GM06990 (cell line): ENCODE results near the gene NPHP3.

Experiments used
- DNase-seq: peaks from one replicate; pipeline ENCODE4 v3.0.0-alpha.2; 2011; ENCODE audit not compliant: insufficient read length; ENCODE audit errors: extremely low read depth
- H3K27me3 ChIP-seq: replicated peaks from 2 replicates; pipeline ENCODE4 v1.6.0; 2011; ENCODE audit warnings: low read length; ENCODE audit not compliant: control insufficient read depth, insufficient read depth
- H3K36me3 ChIP-seq: 2 replicates; pipeline ENCODE4 v1.5.1; 2011; ENCODE audit warnings: low read length; ENCODE audit not compliant: control insufficient read depth, insufficient read depth
- H3K4me3 ChIP-seq: replicated peaks from 2 replicates; pipeline ENCODE4 v1.5.1; 2011; ENCODE audit warnings: low read depth, mild to moderate bottlenecking, control low read depth, low read length
- TF ChIP-seq, protein P1 (sequence below): IDR thresholded peaks from 2 replicates; pipeline ENCODE4 v1.5.1; 2011; ENCODE audit warnings: low read length, control low read depth, mild to moderate bottlenecking, inconsistent platforms; ENCODE audit not compliant: insufficient read depth, poor library complexity, severe bottlenecking

The NPHP3 gene

GRCh38 chr3:132703733-132704132 lies 18.5 kb downstream of the NPHP3 start:
- H3K27me3 ChIP-seq: no peaks in the 10 kb centered on the region
- no peak for DNase-seq
- H3K36me3 ChIP-seq: peaks cover 4% of the 10 kb centered on the region
- H3K4me3 ChIP-seq: no peak overlapping the region
- TF ChIP-seq, protein P1, sequence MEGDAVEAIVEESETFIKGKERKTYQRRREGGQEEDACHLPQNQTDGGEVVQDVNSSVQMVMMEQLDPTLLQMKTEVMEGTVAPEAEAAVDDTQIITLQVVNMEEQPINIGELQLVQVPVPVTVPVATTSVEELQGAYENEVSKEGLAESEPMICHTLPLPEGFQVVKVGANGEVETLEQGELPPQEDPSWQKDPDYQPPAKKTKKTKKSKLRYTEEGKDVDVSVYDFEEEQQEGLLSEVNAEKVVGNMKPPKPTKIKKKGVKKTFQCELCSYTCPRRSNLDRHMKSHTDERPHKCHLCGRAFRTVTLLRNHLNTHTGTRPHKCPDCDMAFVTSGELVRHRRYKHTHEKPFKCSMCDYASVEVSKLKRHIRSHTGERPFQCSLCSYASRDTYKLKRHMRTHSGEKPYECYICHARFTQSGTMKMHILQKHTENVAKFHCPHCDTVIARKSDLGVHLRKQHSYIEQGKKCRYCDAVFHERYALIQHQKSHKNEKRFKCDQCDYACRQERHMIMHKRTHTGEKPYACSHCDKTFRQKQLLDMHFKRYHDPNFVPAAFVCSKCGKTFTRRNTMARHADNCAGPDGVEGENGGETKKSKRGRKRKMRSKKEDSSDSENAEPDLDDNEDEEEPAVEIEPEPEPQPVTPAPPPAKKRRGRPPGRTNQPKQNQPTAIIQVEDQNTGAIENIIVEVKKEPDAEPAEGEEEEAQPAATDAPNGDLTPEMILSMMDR: no peak

DNA sequence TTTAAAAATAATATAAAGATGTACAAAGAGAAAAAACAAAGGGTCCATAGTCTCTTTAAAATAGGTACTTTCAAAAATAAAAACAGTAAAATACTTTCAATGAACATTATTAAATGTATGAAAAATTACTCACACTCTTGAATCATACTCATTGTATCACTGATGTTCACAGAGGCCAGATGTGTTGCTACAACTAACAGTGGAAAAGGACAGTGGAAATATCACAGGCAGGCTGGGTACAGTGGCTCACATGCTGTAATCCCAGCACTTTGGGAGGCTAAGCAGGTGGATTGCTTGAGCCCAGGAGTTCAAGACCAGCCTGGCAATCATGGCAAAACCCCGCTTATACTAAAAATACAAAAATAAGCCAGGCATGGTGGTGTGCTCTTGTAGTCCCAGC lies 26.8 kb downstream of the NPHP3 start:
- Histone ChIP-seq H3K4me3 (no peak overlapping the region), H3K36me3 (peaks cover 3% of the 10 kb centered on the region), H3K27me3 (no peaks in the 10 kb centered on the region)
- TF ChIP-seq, protein P1: no peak
- DNase-seq: no peak

- no peak for DNase-seq
- TF ChIP-seq, protein P1: no peak
- Histone ChIP-seq H3K36me3 (peaks cover 3% of the 10 kb centered on the region), H3K4me3 (no peak overlapping the region), H3K27me3 (no peaks in the 10 kb centered on the region)
Measured at GRCh38 chr3:132694991-132695390, 27.2 kb downstream of the NPHP3 start.

- peaks cover 7% of the 10 kb centered on the region for H3K36me3 ChIP-seq
- no peak overlapping the region for H3K4me3 ChIP-seq
- DNase-seq: no peak
- no peaks in the 10 kb centered on the region for H3K27me3 ChIP-seq
- TF ChIP-seq, protein P1: no peak
Measured at GRCh38 chr3:132690040-132690439, 32.2 kb downstream of the NPHP3 start.

DNA sequence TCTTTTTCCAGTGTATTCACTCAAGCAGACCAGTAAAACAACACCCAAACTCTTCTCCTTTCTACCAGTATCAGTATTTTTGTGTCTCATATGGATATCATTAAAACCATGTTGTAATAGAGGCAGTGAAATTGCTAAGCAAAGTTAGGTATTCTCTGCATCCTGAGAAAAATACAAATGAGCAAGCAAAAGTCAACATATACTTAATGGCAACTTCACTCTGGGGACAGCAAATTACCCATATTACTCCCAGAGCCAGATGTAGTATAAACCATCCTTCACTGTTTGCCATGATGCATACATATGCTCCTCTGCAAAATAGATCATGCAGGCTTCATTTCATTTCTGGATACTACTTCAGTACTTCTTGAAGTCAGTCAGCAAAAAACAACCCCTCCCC lies 40.0 kb downstream of the NPHP3 start:
- Histone ChIP-seq H3K4me3 (no peak overlapping the region), H3K36me3 (0 out of 2 replicates have a peak, but pooled peaks cover 1% of the 10 kb centered on the region), H3K27me3 (no peaks in the 10 kb centered on the region)
- TF ChIP-seq, protein P1: no peak
- no peak for DNase-seq

DNA sequence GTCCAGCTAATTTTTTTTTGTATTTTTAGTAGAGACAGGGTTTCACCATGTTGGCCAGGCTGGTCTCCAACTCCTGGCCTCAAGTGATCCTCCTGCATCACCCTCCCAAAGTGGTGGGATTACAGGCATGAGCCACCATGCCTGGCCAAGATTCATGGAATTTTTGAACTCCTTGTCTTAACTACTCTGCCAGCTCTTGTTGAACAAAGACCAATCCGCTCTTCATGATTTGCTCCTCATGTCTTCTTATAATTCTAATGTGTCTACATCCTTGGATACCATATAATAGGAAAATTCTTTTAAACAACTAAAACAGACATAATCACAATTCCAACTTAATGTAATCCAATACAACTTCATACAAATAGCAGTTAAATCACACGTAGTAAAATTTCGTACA lies 40.8 kb downstream of the NPHP3 start:
- H3K4me3 ChIP-seq: no peak overlapping the region
- 0 out of 2 replicates have a peak, but pooled peaks cover 1% of the 10 kb centered on the region for H3K36me3 ChIP-seq
- DNase-seq: no peak
- H3K27me3 ChIP-seq: no peaks in the 10 kb centered on the region
- TF ChIP-seq, protein P1: no peak
